LNCaP clone FGC (cell line): Measurements from ENCODE around the gene XYLT1.

Experiments
- DNase-seq: peaks from one replicate; pipeline ENCODE4 v3.0.0-alpha.2; 2011; ENCODE audit warnings: low read depth
- H3K4me3 ChIP-seq: 2 replicates; pipeline ENCODE4 v1.5.1; 2011; ENCODE audit warnings: mild to moderate bottlenecking, low read depth, low read length, control low read depth
- CTCF ChIP-seq: IDR thresholded peaks from 2 replicates; pipeline ENCODE4 v1.5.1; 2012; ENCODE audit warnings: mild to moderate bottlenecking; ENCODE audit not compliant: control insufficient read depth, insufficient read depth; ENCODE audit errors: extremely low read depth

The XYLT1 gene

GRCh38 chr16:17360693-17361122 is 110.1 kb downstream of the XYLT1 start:
- no peak for TF ChIP-seq CTCF
- H3K4me3 ChIP-seq, result no peak overlapping the region
- no peak for DNase-seq

DNA sequence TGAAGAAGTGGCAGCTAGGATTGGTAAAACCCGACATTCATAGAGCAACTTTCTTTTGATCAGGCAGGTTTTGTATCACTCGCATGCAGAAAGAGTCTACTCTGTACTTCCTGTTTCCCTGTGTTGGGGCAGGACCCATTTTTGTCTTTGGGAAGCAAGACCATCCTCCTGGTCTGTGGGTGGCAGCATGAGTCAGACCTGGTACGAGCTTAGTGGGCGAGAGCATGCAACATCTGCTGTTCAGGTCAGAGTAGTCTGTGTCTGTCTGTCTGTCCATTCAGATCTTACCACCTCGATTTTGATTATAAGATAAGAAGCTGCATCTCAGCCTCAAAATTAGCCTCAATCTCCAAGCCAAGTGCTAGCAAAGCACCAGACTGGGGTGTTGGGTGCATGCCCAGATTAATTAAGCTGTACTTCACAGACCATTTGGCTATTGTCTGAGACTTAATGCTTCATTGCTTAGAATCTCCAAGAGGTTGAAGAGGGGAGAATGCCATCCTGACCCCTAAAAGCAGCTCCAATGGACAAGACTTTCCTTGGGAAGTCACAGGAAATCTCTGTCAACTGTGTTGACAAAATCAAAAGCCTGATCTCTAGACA is 110.9 kb downstream of the XYLT1 start:
- DNase-seq, result no peak
- no peak overlapping the region for H3K4me3 ChIP-seq
- no peak for TF ChIP-seq CTCF

- H3K4me3 ChIP-seq, result no peak overlapping the region
- TF ChIP-seq CTCF, result no peak
- DNase-seq, result no peak
Measured at GRCh38 chr16:17358846-17359245, 111.9 kb downstream of the XYLT1 start.

DNA sequence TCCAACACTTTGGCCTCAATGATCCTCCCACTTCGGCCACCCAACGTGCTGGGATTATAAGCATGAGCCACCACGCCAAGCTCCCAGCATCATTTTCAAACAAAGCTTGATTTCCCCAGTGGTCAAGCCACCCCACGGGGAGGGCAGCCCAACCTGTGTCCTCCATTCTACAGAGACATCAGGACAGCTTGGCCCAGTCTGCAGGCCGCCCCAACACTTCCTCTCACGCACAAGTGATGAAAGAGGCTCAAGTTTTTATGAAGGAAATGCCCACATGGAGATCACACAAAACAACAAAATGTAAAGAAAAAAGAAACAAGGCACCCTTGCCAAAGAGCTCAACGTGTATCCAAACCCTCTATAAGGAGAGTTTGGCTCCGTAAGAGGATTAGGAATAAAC is 112.4 kb downstream of the XYLT1 start:
- no peak for DNase-seq
- no peak overlapping the region for H3K4me3 ChIP-seq
- no peak for TF ChIP-seq CTCF

DNA sequence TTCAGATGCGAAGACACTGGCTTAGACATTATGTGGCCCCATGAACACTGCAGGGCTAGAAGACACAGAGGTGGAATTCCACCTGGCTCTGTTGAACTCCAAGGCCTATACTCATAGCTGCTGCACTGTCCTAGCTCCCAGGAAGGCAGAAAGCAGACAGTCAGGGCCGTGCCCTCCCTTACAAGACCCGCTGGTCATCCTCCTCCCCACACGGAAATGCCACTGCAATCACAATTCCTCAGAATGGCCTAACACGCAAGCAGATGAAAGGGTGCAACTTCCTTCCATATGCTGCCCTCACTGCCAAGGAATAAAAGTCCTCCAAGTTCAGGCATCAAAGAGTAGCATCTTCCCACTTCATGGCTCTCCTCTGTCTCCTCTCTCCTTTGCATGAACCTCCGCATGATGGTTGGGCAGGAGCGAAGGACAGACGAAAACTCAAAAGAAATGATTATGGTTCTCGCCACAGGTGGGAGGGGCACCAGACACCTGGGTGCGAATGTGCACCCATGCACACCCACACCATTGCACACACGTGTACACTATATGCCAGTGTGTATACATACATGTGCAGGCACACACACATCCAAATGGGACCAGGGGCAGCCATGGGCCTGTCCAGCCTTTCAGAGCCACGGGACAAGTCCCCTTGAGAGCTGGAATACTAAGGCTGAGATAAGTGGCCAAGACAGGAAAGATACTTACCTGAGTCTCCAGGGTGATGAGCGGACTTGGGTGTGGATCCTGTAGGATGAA is 113.3 kb downstream of the XYLT1 start:
- no peak for DNase-seq
- H3K4me3 ChIP-seq, result no peak overlapping the region
- no peak for TF ChIP-seq CTCF

DNA sequence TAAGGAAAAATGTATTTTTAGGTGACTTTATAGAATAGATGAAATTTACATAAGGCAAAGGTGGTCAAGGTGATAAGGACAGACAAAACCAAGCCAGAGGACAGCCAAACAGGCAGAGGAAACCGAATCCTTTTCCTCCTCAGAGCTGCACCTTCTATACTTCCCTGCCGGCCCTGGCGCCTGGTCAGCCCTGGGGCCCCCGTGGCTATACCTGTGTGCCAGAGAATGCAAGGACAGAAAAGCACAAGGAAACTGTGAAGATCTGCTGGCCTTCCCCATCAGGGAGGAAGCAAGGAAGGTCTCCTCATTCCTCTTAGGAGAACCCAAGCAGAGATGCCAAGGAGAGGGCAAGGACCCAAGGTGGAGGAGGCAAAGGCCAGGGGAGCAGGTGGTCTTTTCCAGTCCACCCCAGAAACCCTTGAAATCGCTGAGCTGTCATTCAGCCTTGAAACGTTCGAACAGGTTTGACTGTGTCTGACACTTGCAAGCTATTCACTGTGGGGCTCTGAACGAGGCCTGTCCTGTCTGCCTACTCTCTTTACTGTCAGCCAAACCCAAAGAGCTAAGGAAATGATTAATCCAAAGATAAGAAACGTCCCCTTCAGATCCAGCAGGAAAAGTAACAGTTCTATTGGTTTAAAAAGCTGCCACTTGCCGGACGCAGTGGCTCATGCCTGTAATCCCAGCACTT is 114.4 kb downstream of the XYLT1 start:
- DNase-seq, result no peak
- no peak overlapping the region for H3K4me3 ChIP-seq
- TF ChIP-seq CTCF, result no peak
